ENCODE measurements around the gene TMEM218.
"Not testable (repeated sequence)": the region's sequence is repeated elsewhere in the genome, so short reads cannot be mapped to it uniquely, and the experiment has no call there.

Gene TMEM218

GRCh38 chr11:125074511-125075241 lies 36.8 kb downstream of the TMEM218 start:
- no peak for DNase-seq

GRCh38 chr11:125073616-125074483 lies 37.6 kb downstream of the TMEM218 start:
- no peak for DNase-seq

- no peak for DNase-seq
Measured at GRCh38 chr11:125072961-125073590, 38.4 kb downstream of the TMEM218 start.

GRCh38 chr11:125072218-125072960 lies 39.0 kb downstream of the TMEM218 start:
- no peak for DNase-seq

GRCh38 chr11:125071846-125072217 lies 39.6 kb downstream of the TMEM218 start:
- DNase-seq: no peak

GRCh38 chr11:125071435-125071834 lies 40.0 kb downstream of the TMEM218 start:
- no peak for DNase-seq

- no peak for DNase-seq
Measured at GRCh38 chr11:125070699-125071254, 40.6 kb downstream of the TMEM218 start.

GRCh38 chr11:125069796-125070195 lies 41.6 kb downstream of the TMEM218 start:
- DNase-seq: no peak

- no peak for DNase-seq
Measured at GRCh38 chr11:125069008-125069407, 42.4 kb downstream of the TMEM218 start.

GRCh38 chr11:125068368-125068767 lies 43.1 kb downstream of the TMEM218 start:
- no peak for DNase-seq

- DNase-seq: no peak
Measured at GRCh38 chr11:125064070-125064469, 47.4 kb downstream of the TMEM218 start.

- DNase-seq: no peak
Measured at GRCh38 chr11:125063429-125064043, 47.9 kb downstream of the TMEM218 start.

- no peak for DNase-seq
Measured at GRCh38 chr11:125062931-125063428, 48.4 kb downstream of the TMEM218 start, which contains the start of gene SLC37A2. Gene SLC37A2 (plus strand): TSS chr11:125063305. CDS start chr11:125063368, 63 bp downstream.

- DNase-seq: no peak
Measured at GRCh38 chr11:125062218-125062930, 49.1 kb downstream of the TMEM218 start.

- DNase-seq: no peak
Measured at GRCh38 chr11:125061281-125061680, 50.1 kb downstream of the TMEM218 start.

GRCh38 chr11:125057693-125058016 lies 53.8 kb downstream of the TMEM218 start:
- DNase-seq: no peak

GRCh38 chr11:125056931-125057692 lies 54.3 kb downstream of the TMEM218 start:
- DNase-seq: no peak

GRCh38 chr11:125056111-125056510 lies 55.3 kb downstream of the TMEM218 start:
- not testable (repeated sequence) for DNase-seq

GRCh38 chr11:125055107-125055715 lies 56.2 kb downstream of the TMEM218 start:
- DNase-seq: no peak

- no peak for DNase-seq
Measured at GRCh38 chr11:125053167-125053566, 58.3 kb downstream of the TMEM218 start.

All from T-helper 9 cell (primary cell).